Measurements from ENCODE around the gene RFC4.
"Not testable (repeated sequence)": the region's sequence is repeated elsewhere in the genome, so short reads cannot be mapped to it uniquely, and the experiment has no call there.

RFC4 gene

GRCh38 chr3:186806089-186807055 lies at the start of gene RFC4:
TSS of gene RFC4 (minus strand) at chr3:186806482. CDS start at chr3:186804713, 1,769 bp downstream.
- peak; percentile 72 to 87 for DNase-seq

GRCh38 chr3:186854954-186855353 lies 48.7 kb upstream of the RFC4 start:
- no peak for DNase-seq

- DNase-seq = no peak
These were observed 47.9 kb upstream of the RFC4 start for GRCh38 chr3:186854146-186854545.

- no peak for DNase-seq
These were observed 46.7 kb upstream of the RFC4 start for GRCh38 chr3:186852994-186853393.

GRCh38 chr3:186851835-186852234 lies 45.6 kb upstream of the RFC4 start:
- DNase-seq = not testable (repeated sequence)

- no peak for DNase-seq
These were observed 43.2 kb upstream of the RFC4 start for GRCh38 chr3:186849374-186849975.

GRCh38 chr3:186847437-186847836 lies 41.2 kb upstream of the RFC4 start:
- no peak for DNase-seq

GRCh38 chr3:186845756-186846155 lies 39.5 kb upstream of the RFC4 start:
- DNase-seq = no peak

GRCh38 chr3:186844908-186845307 lies 38.6 kb upstream of the RFC4 start:
- no peak for DNase-seq

GRCh38 chr3:186843039-186843432 lies 36.8 kb upstream of the RFC4 start:
- DNase-seq = no peak

- no peak for DNase-seq
These were observed 36.2 kb upstream of the RFC4 start, which contains the start of gene ADIPOQ for GRCh38 chr3:186842426-186843038. TSS of gene ADIPOQ (plus strand) at chr3:186842710. CDS start at chr3:186853059, 10,349 bp downstream.

GRCh38 chr3:186841620-186842019 lies 35.3 kb upstream of the RFC4 start:
- DNase-seq = no peak

- no peak for DNase-seq
These were observed 33.8 kb upstream of the RFC4 start for GRCh38 chr3:186839874-186840641.

GRCh38 chr3:186832276-186832675 lies 26.0 kb upstream of the RFC4 start:
- no peak for DNase-seq

GRCh38 chr3:186831798-186832197 lies 25.5 kb upstream of the RFC4 start:
- DNase-seq = no peak

- no peak for DNase-seq
These were observed 22.1 kb upstream of the RFC4 start for GRCh38 chr3:186828340-186828739.

- DNase-seq = peak; percentile 71 to 96
These were observed 20.9 kb upstream of the RFC4 start for GRCh38 chr3:186826976-186827857.

- no peak for DNase-seq
These were observed 20.2 kb upstream of the RFC4 start for GRCh38 chr3:186826410-186826975.

GRCh38 chr3:186825872-186826409 lies 19.7 kb upstream of the RFC4 start:
- no peak for DNase-seq

- DNase-seq = peak in 1 of 2 experiments; percentile 10
These were observed 19.1 kb upstream of the RFC4 start for GRCh38 chr3:186825294-186825821.
